Chondrocyte (in vitro differentiated cells): ENCODE measurements around the gene CPT1B. TPM values are rescaled to one million over a fixed set of nuclear protein-coding genes. Genes with fewer than 3 reads are reported as not detected.

ENCODE experiments used
- DNase-seq: peaks from one replicate; pipeline ENCODE4 v3.0.0; 2021; ENCODE audit warnings: mixed read lengths, low spot score
- H3K27ac Mint-ChIP-seq: one replicate; pipeline ENCODE4 v1.8.0; 2021; ENCODE audit warnings: mild to moderate bottlenecking, moderate library complexity, mixed read lengths; ENCODE audit not compliant: unreplicated experiment
- H3K27me3 Mint-ChIP-seq: 2 replicates; pipeline ENCODE4 v1.8.0; 2021; ENCODE audit warnings: low read depth, mixed read lengths
- H3K36me3 Mint-ChIP-seq: 2 replicates; pipeline ENCODE4 v1.8.0; 2021; ENCODE audit warnings: low read depth, mixed read lengths
- H3K4me1 Mint-ChIP-seq: 2 replicates; pipeline ENCODE4 v1.8.0; 2021; ENCODE audit warnings: low read depth, mild to moderate bottlenecking, mixed read lengths
- H3K4me3 Mint-ChIP-seq: one replicate; pipeline ENCODE4 v1.8.0; 2021; ENCODE audit warnings: mild to moderate bottlenecking, moderate library complexity, mixed read lengths; ENCODE audit not compliant: unreplicated experiment
- H3K9me3 Mint-ChIP-seq: 2 replicates; pipeline ENCODE4 v1.8.0; 2021; ENCODE audit warnings: low read depth, mixed read lengths
- total RNA-seq: library from RNA; stranded (reverse); gene quantifications from 3 replicates; pipeline ENCODE4 v1.2.1, GENCODE V29; 2021
- TF ChIP-seq, protein P1 (sequence below): fragments of 200-600 bp; sonication (generic); IDR thresholded peaks from 2 replicates; pipeline ENCODE4 v1.5.0; 2021; ENCODE audit warnings: antibody characterized with exemption, mild to moderate bottlenecking, moderate library complexity

The CPT1B gene
- total RNA-seq, 1 donor from 2014 or later, result 33.9 TPM

DNA sequence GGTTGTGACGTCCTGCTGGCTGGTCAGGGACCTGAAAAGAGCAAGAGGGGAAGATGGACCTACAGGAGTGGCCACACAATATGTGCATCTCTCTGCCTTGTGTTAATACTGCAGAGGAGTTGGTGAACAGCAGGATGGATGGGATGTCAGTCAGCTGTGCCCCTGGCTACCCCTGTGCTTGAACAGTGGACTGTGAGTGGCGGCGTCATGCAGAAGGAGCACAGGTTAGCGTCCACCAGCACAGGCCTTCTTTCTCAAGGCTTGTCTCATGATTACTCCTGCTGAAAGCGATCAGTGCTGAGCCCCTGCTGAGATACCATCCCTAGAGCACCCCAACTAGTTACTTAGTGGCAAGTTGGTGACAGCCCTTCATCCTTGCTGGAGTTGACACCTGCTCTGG, 8.2 kb upstream of the CPT1B start:
- TF ChIP-seq, protein P1, sequence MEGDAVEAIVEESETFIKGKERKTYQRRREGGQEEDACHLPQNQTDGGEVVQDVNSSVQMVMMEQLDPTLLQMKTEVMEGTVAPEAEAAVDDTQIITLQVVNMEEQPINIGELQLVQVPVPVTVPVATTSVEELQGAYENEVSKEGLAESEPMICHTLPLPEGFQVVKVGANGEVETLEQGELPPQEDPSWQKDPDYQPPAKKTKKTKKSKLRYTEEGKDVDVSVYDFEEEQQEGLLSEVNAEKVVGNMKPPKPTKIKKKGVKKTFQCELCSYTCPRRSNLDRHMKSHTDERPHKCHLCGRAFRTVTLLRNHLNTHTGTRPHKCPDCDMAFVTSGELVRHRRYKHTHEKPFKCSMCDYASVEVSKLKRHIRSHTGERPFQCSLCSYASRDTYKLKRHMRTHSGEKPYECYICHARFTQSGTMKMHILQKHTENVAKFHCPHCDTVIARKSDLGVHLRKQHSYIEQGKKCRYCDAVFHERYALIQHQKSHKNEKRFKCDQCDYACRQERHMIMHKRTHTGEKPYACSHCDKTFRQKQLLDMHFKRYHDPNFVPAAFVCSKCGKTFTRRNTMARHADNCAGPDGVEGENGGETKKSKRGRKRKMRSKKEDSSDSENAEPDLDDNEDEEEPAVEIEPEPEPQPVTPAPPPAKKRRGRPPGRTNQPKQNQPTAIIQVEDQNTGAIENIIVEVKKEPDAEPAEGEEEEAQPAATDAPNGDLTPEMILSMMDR, result no peak
- H3K36me3 Mint-ChIP-seq, result no peaks in the 10 kb centered on the region
- H3K4me1 Mint-ChIP-seq, result peaks cover 13% of the 10 kb centered on the region
- H3K27ac Mint-ChIP-seq, result no peak overlapping the region
- DNase-seq, result peak; percentile 60
- H3K27me3 Mint-ChIP-seq, result no peaks in the 10 kb centered on the region
- no peak overlapping the region for H3K4me3 Mint-ChIP-seq
- H3K9me3 Mint-ChIP-seq, result no peaks in the 10 kb centered on the region

DNA sequence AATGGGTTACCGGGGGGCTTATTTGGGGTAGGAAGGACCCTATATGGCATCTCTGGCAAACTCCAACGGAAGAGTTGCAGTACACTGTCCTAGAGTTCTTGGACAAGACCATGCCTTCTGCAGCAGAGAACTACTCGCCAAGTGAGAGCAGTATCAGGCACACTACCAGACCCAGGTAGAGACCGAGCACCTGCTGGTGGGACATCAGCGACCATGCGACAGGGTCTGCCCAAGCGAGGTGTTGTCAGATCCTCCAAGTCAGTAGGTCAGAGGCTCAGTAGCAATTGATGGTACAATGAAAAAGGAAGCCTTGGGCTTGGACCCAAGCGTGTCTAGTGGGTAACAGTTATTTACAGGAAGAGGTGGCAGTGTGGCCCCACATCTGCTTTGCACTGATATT, 7.6 kb upstream of the CPT1B start:
- Mint-ChIP-seq H3K27ac (no peak overlapping the region), H3K9me3 (no peaks in the 10 kb centered on the region), H3K27me3 (no peaks in the 10 kb centered on the region), H3K4me1 (peaks cover 14% of the 10 kb centered on the region), H3K4me3 (no peak overlapping the region), H3K36me3 (no peaks in the 10 kb centered on the region)
- TF ChIP-seq, protein P1, result no peak
- DNase-seq, result peak; percentile 55

DNA sequence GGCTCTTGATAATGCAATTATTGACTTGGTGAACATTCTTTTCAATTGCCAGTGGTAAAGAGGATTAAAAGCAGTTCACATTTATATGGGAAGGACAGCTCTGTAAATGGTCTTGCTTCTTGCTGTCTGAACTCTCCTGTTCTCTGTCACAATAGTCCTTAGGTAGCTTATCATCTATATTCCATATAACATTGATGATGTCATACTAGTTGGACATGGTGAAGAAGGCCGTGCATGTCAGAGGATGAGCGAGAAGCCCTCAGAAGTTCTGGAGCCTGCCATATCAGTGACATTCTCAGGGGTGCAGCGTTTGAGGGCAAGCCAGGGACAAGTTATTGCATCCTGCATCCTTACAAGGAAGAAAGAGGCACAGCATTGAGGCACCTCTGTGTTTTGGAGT, 7.0 kb upstream of the CPT1B start:
- peaks cover 14% of the 10 kb centered on the region for H3K4me1 Mint-ChIP-seq
- DNase-seq, result peak; percentile 21
- no peaks in the 10 kb centered on the region for H3K9me3 Mint-ChIP-seq
- H3K27ac Mint-ChIP-seq, result no peak overlapping the region
- TF ChIP-seq, protein P1, result no peak
- no peak overlapping the region for H3K4me3 Mint-ChIP-seq
- peaks cover 3% of the 10 kb centered on the region for H3K36me3 Mint-ChIP-seq
- H3K27me3 Mint-ChIP-seq, result no peaks in the 10 kb centered on the region

DNA sequence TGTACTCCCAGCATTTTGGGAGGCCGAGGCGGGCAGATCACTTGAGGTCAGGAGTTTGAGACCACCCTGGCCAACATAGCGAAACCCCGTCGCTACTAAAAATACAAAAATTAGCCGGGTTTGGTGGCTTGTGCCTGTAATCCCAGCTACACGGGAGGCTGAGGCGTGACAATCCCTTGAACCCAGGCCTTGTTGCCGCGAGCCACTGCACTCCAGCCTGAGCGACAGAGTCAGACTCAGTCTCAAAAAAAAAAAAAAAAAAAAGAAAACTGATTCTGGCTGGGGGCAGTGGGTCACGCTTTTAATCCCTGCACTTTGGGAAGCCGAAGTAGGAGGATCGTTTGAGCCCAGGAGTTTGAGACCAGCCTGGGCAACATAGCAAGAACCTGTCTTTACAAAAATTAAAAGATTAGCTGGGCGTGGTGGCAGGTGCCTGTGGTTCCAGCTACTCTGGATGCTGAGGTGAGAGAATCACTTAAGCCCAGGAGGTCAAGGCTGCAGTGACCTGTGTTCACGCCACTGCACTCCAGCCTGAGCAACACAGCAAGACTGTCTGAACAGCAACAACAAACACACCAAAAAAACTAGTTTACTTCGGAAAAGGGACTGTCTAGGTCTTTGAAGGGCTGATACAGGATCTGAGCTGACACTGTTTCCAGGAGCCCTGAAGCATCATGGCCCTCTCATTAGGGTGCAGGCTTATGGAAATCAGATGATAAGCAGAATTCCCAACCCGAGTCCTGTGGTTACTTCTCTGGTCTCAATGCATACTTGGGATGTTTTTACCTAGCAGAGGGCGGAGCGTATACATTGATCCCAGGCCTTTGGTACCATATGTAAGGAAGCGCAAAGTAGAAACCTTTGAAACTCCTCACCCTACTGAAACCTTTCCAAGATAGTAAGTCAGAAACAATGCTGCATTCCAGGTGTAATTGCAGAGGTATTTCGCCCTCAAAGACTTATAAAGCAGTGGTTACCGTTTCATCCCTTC, 6.2 kb upstream of the CPT1B start:
- no peak overlapping the region for H3K27ac Mint-ChIP-seq
- H3K4me1 Mint-ChIP-seq, result peaks cover 18% of the 10 kb centered on the region
- DNase-seq, result peak; percentile 22
- TF ChIP-seq, protein P1, result no peak
- no peaks in the 10 kb centered on the region for H3K9me3 Mint-ChIP-seq
- H3K4me3 Mint-ChIP-seq, result peak overlapping the region; percentile 88
- no peaks in the 10 kb centered on the region for H3K27me3 Mint-ChIP-seq
- H3K36me3 Mint-ChIP-seq, result peaks cover 9% of the 10 kb centered on the region

DNA sequence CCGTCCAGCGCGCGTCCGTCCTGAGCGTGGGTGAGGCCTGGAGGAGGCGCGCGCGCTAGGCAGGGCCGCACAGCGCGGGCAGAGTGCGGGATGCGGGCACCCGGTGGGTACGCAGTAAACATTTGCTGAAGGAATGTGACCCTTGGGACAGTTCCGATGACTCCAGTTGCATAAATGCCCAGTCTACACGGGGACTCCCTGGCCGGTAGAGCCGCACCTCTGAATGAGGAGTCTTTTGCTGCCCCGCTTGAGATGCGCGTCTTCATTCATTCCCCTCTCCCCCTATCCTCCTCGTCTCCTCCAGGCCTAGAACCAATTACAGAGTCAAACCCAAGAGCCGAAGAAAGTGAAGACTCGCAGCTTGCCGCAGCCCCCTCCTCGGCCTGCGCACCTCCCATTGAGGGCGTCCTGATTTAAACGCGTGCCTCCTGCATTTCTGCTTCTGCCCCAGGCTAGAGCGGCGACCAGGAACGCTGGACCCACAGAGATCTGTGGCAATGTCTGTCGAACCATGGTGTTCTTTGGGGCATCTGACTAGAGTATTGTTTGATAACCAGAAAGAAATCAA, 5.2 kb upstream of the CPT1B start:
- peaks cover 19% of the 10 kb centered on the region for H3K4me1 Mint-ChIP-seq
- peak; percentile 60 for DNase-seq
- H3K4me3 Mint-ChIP-seq, result peak overlapping the region; percentile 88
- H3K9me3 Mint-ChIP-seq, result no peaks in the 10 kb centered on the region
- TF ChIP-seq, protein P1, result peak; percentile 32
- H3K27me3 Mint-ChIP-seq, result no peaks in the 10 kb centered on the region
- peak overlapping the region; percentile 37 for H3K27ac Mint-ChIP-seq
- H3K36me3 Mint-ChIP-seq, result peaks cover 9% of the 10 kb centered on the region
